DND-41 (cell line): ENCODE measurements around the gene OTUD1.

Source experiments
- ATAC-seq: fragments of 200-7000 bp; cut with Tn5 transposase; 3 replicates; pipeline ENCODE4 v1.9.1; 2021; ENCODE audit warnings: low read depth; ENCODE audit not compliant: insufficient read depth
- DNase-seq: peaks from one replicate; pipeline ENCODE4 v3.0.0-alpha.2; 2020
- H2AFZ ChIP-seq: 2 replicates; pipeline ENCODE4 v1.6.0; 2012; ENCODE audit warnings: low read depth, low read length
- H3K27ac ChIP-seq: 2 replicates; pipeline ENCODE4 v1.5.1; 2012; ENCODE audit warnings: low read length, inconsistent platforms
- H3K27me3 ChIP-seq: fragments of 200-600 bp; sonication (generic); 2 replicates; pipeline ENCODE4 v1.6.0; 2012; ENCODE audit warnings: low read length, mild to moderate bottlenecking, inconsistent platforms; ENCODE audit not compliant: insufficient read depth, poor library complexity
- H3K36me3 ChIP-seq: 2 replicates; pipeline ENCODE4 v1.5.1; 2012; ENCODE audit warnings: low read length, inconsistent platforms; ENCODE audit not compliant: insufficient read depth
- H3K4me1 ChIP-seq: 2 replicates; pipeline ENCODE4 v1.5.1; 2012; ENCODE audit warnings: mild to moderate bottlenecking, low read length; ENCODE audit not compliant: insufficient read depth
- H3K4me2 ChIP-seq: 2 replicates; pipeline ENCODE4 v1.6.0; 2012; ENCODE audit warnings: mild to moderate bottlenecking, moderate library complexity, low read length, inconsistent platforms; ENCODE audit not compliant: insufficient read depth
- H3K4me3 ChIP-seq, 2 experiments: fragments of 200-600 bp in 1 of 2; shearing (Covaris generic) in 1 of 2; 2 replicates each; pipeline ENCODE4 v1.5.1; 2012 to 2016; ENCODE audit warnings: inconsistent platforms in 2 of 2, low read length in 2 of 2, mild to moderate bottlenecking in 2 of 2, low read depth in 1 of 2, moderate library complexity in 1 of 2
- H3K79me2 ChIP-seq: 2 replicates; pipeline ENCODE4 v1.6.0; 2012; ENCODE audit warnings: low read length, inconsistent platforms; ENCODE audit not compliant: insufficient read depth
- H3K9ac ChIP-seq: 2 replicates; pipeline ENCODE4 v1.6.0; 2012; ENCODE audit warnings: low read depth, mild to moderate bottlenecking, inconsistent platforms, low read length, moderate library complexity
- H3K9me3 ChIP-seq: 2 replicates; pipeline ENCODE4 v1.5.1; 2012; ENCODE audit warnings: low read length, moderate library complexity, mild to moderate bottlenecking, inconsistent platforms; ENCODE audit not compliant: insufficient read depth, severe bottlenecking
- H4K20me1 ChIP-seq: 2 replicates; pipeline ENCODE4 v1.6.0; 2012; ENCODE audit warnings: low read length; ENCODE audit not compliant: insufficient read depth
- CTCF ChIP-seq: IDR thresholded peaks from 2 replicates; pipeline ENCODE4 v1.5.1; 2012; ENCODE audit warnings: borderline replicate concordance, low read length, moderate library complexity, mild to moderate bottlenecking; ENCODE audit not compliant: poor library complexity, severe bottlenecking; ENCODE audit errors: extremely low read depth
- EZH2 ChIP-seq: IDR thresholded peaks from 3 replicates; pipeline ENCODE4 v1.6.1; 2012; ENCODE audit warnings: borderline replicate concordance, low read depth, mild to moderate bottlenecking, moderate library complexity, low read length, inconsistent platforms; ENCODE audit not compliant: severe bottlenecking

Gene OTUD1

GRCh38 chr10:23457632-23458417 is 18.9 kb downstream of the OTUD1 start:
- Histone ChIP-seq H3K4me3 (no peak overlapping the region), H3K4me2 (no peak overlapping the region), H4K20me1 (no peaks in the 10 kb centered on the region), H2AFZ (no peak overlapping the region), H3K36me3 (no peaks in the 10 kb centered on the region), H3K4me1 (no peaks in the 10 kb centered on the region), H3K27me3 (no peaks in the 10 kb centered on the region), H3K79me2 (no peaks in the 10 kb centered on the region), H3K9me3 (no peaks in the 10 kb centered on the region), H3K27ac (no peak overlapping the region), H3K9ac (no peak overlapping the region)
- no peak for TF ChIP-seq CTCF
- TF ChIP-seq EZH2, result no peak
- DNase-seq (no peak), ATAC-seq (no peak)

GRCh38 chr10:23459308-23459939 is 20.5 kb downstream of the OTUD1 start:
- H3K4me2 ChIP-seq, result no peak overlapping the region
- no peak overlapping the region for H3K9ac ChIP-seq
- no peaks in the 10 kb centered on the region for H3K36me3 ChIP-seq
- no peak overlapping the region for H3K4me3 ChIP-seq
- DNase-seq, result no peak
- no peaks in the 10 kb centered on the region for H3K9me3 ChIP-seq
- H4K20me1 ChIP-seq, result no peaks in the 10 kb centered on the region
- no peak for ATAC-seq
- H3K27ac ChIP-seq, result no peak overlapping the region
- no peak overlapping the region for H2AFZ ChIP-seq
- no peaks in the 10 kb centered on the region for H3K4me1 ChIP-seq
- no peaks in the 10 kb centered on the region for H3K27me3 ChIP-seq
- H3K79me2 ChIP-seq, result no peaks in the 10 kb centered on the region
- no peak for TF ChIP-seq EZH2
- TF ChIP-seq CTCF, result no peak

- ATAC-seq, result no peak
- H3K4me2 ChIP-seq, result no peak overlapping the region
- H3K36me3 ChIP-seq, result no peaks in the 10 kb centered on the region
- no peaks in the 10 kb centered on the region for H3K79me2 ChIP-seq
- no peak overlapping the region for H3K27ac ChIP-seq
- no peaks in the 10 kb centered on the region for H3K9me3 ChIP-seq
- DNase-seq, result no peak
- H3K27me3 ChIP-seq, result no peaks in the 10 kb centered on the region
- H3K9ac ChIP-seq, result no peak overlapping the region
- no peak overlapping the region for H3K4me3 ChIP-seq
- TF ChIP-seq CTCF, result no peak
- no peak for TF ChIP-seq EZH2
- H4K20me1 ChIP-seq, result no peaks in the 10 kb centered on the region
- H2AFZ ChIP-seq, result no peak overlapping the region
- no peaks in the 10 kb centered on the region for H3K4me1 ChIP-seq
These were observed 22.7 kb downstream of the OTUD1 start for GRCh38 chr10:23461557-23461956.
